HCT116 (cell line): ENCODE data around the gene SLC31A1. TPM values are rescaled to one million over a fixed set of nuclear protein-coding genes. Genes with fewer than 3 reads are reported as not detected.

Experiments
- ATAC-seq: fragments of 200-7000 bp; cut with Tn5 transposase; 2 replicates; pipeline ENCODE4 v1.9.1; 2020; ENCODE audit warnings: mild to moderate bottlenecking, moderate library complexity
- BruUV-seq: library from RNA; stranded (reverse); fragments of 400-500 nt; replicated peaks from 2 replicates; lab custom pipeline; 2021; lab: Mats Ljungman, UMichigan
- CTCF ChIA-PET: fragments of 300-600 bp; sonication (Branson Sonifier 250); formaldehyde crosslinking; loops from one replicate; lab custom pipeline; 2021; ENCODE audit warnings: antibody characterized with exemption; lab: Charles Lee
- POLR2A ChIA-PET: fragments of 300-600, 350-600 bp; sonication (Branson Sonifier 250); formaldehyde crosslinking; loops from one replicate; lab custom pipeline; 2021; ENCODE audit warnings: antibody characterized with exemption; lab: Charles Lee
- RAD21 ChIA-PET, 2 experiments: fragments of 300-600 bp; sonication (Branson Sonifier 250); formaldehyde crosslinking; loops; one replicate each; lab custom pipeline; 2023; ENCODE audit warnings: low total read pairs in 2 of 2; ENCODE audit not compliant: uncharacterized antibody in 2 of 2, unreplicated experiment in 2 of 2, low non-redundant PET in 1 of 2; lab: Charles Lee
- DNase-seq: peaks from one replicate; pipeline ENCODE4 v3.0.0-alpha.2; 2010; ENCODE audit warnings: low read depth, low spot score
- H2AFZ ChIP-seq: fragments of 200-600 bp; shearing (Covaris generic), sonication (generic); 2 replicates; pipeline ENCODE4 v1.6.1; 2017; ENCODE audit warnings: low read depth, mixed run types, mixed read lengths, antibody characterized with exemption, low read length; ENCODE audit not compliant: poor library complexity, severe bottlenecking
- H3K27ac ChIP-seq: 2 replicates; pipeline ENCODE4 v1.5.1; 2012; ENCODE audit warnings: low read depth, low read length
- H3K27me3 ChIP-seq: fragments of 200-600 bp; sonication (generic); 2 replicates; pipeline ENCODE4 v1.6.1; 2016; ENCODE audit warnings: mixed run types, low read length, mixed read lengths; ENCODE audit not compliant: insufficient read depth
- H3K36me3 ChIP-seq, 2 experiments: fragments of 200-500 bp in 1 of 2; fragments of 200-600 bp in 1 of 2; sonication (Bioruptor generic) in 1 of 2; sonication (generic) in 1 of 2; 2 replicates each; pipeline versions ENCODE4 v1.5.1 to v1.6.1; 2014 to 2016; ENCODE audit warnings: low read length in 2 of 2, inconsistent platforms in 1 of 2, mixed read lengths in 1 of 2, mixed run types in 1 of 2; ENCODE audit not compliant: insufficient read depth in 2 of 2, control insufficient read depth in 1 of 2
- H3K4me1 ChIP-seq, 2 experiments: fragments of 200-600 bp in 1 of 2; sonication (generic) in 1 of 2; 2 replicates each; pipeline versions ENCODE4 v1.5.1 to v1.6.1; 2012 to 2017; ENCODE audit warnings: low read length in 2 of 2, inconsistent platforms in 1 of 2, mild to moderate bottlenecking in 1 of 2, mixed read lengths in 1 of 2, mixed run types in 1 of 2, moderate library complexity in 1 of 2; ENCODE audit not compliant: insufficient read depth in 2 of 2, control insufficient read depth in 1 of 2
- H3K4me2 ChIP-seq: fragments of 200-600 bp; sonication (generic); 2 replicates; pipeline ENCODE4 v1.6.1; 2017; ENCODE audit warnings: mixed run types, low read length, mixed read lengths
- H3K4me3 ChIP-seq, 2 experiments: fragments of 200-600 bp in 1 of 2; sonication (generic) in 1 of 2; replicated peaks in 1 of 2; 2 replicates each; pipeline ENCODE4 v1.5.1; 2011 to 2016; ENCODE audit warnings: low read length in 2 of 2, control low read depth in 1 of 2, low read depth in 1 of 2, mild to moderate bottlenecking in 1 of 2, mixed read lengths in 1 of 2, mixed run types in 1 of 2
- H3K79me2 ChIP-seq: fragments of 200-600 bp; sonication (generic); 2 replicates; pipeline ENCODE4 v1.6.1; 2017; ENCODE audit warnings: mild to moderate bottlenecking, mixed run types, low read length, moderate library complexity, mixed read lengths; ENCODE audit not compliant: insufficient read depth
- H3K9ac ChIP-seq: fragments of 200-600 bp; sonication (generic); 2 replicates; pipeline ENCODE4 v1.6.1; 2016; ENCODE audit warnings: low read length, mixed read lengths
- H3K9me2 ChIP-seq: fragments of 200-600 bp; sonication (generic), shearing (Covaris generic); 2 replicates; pipeline ENCODE4 v1.6.1; 2017; ENCODE audit warnings: mixed run types, mild to moderate bottlenecking, moderate library complexity; ENCODE audit not compliant: insufficient read depth
- H3K9me3 ChIP-seq, 2 experiments: fragments of 200-500 bp in 1 of 2; fragments of 200-600 bp in 1 of 2; sonication (Bioruptor generic) in 1 of 2; sonication (generic) in 1 of 2; 2 replicates each; pipeline ENCODE4 v1.6.1; 2014 to 2017; ENCODE audit warnings: low read length in 2 of 2, mixed read lengths in 2 of 2, inconsistent platforms in 1 of 2, low read depth in 1 of 2, mild to moderate bottlenecking in 1 of 2, mixed run types in 1 of 2, moderate library complexity in 1 of 2; ENCODE audit not compliant: control insufficient read depth in 1 of 2, insufficient read depth in 1 of 2
- H4K20me1 ChIP-seq: fragments of 200-600 bp; sonication (generic), shearing (Covaris generic); 2 replicates; pipeline ENCODE4 v1.6.1; 2017; ENCODE audit warnings: mixed run types, mild to moderate bottlenecking, moderate library complexity; ENCODE audit not compliant: insufficient read depth
- CTCF ChIP-seq, 3 experiments: fragments of 200-600 bp in 1 of 3; sonication (generic) in 1 of 3; IDR thresholded peaks in 2 of 3; conservative IDR thresholded peaks in 1 of 3; 2 replicates each; pipeline ENCODE4 v1.5.1; 2012 to 2017; ENCODE audit warnings: low read depth in 2 of 3, low read length in 2 of 3, antibody characterized with exemption in 1 of 3, borderline replicate concordance in 1 of 3, control low read depth in 1 of 3, mild to moderate bottlenecking in 1 of 3, mixed read lengths in 1 of 3, mixed run types in 1 of 3, moderate library complexity in 1 of 3; ENCODE audit not compliant: insufficient read depth in 1 of 3
- EZH2 ChIP-seq: fragments of 200-600 bp; sonication (generic); IDR thresholded peaks from 2 replicates; pipeline ENCODE4 v1.6.1; 2017; ENCODE audit warnings: antibody characterized with exemption, mixed run types
- EZH2phosphoT487 ChIP-seq: fragments of 200-600 bp; IDR thresholded peaks from 2 replicates; pipeline ENCODE4 v1.6.1; 2018; ENCODE audit warnings: antibody characterized with exemption, borderline replicate concordance
- FOSL1 ChIP-seq: IDR thresholded peaks from 2 replicates; pipeline ENCODE4 v1.6.1; 2012; ENCODE audit warnings: low read depth
- JUND ChIP-seq: IDR thresholded peaks from 2 replicates; pipeline ENCODE4 v1.6.1; 2012
- MAX ChIP-seq: IDR thresholded peaks from 2 replicates; pipeline ENCODE4 v1.6.1; 2012
- POLR2AphosphoS5 ChIP-seq: IDR thresholded peaks from 2 replicates; pipeline ENCODE4 v1.6.1; 2011; ENCODE audit warnings: mild to moderate bottlenecking, low read depth, low read length, moderate library complexity
- RAD21 ChIP-seq: IDR thresholded peaks from 2 replicates; pipeline ENCODE4 v1.6.1; 2012; ENCODE audit warnings: low read depth, mild to moderate bottlenecking
- SIN3A ChIP-seq: IDR thresholded peaks from 2 replicates; pipeline ENCODE4 v1.6.1; 2012; ENCODE audit warnings: low read depth
- SP1 ChIP-seq: IDR thresholded peaks from 2 replicates; pipeline ENCODE4 v1.6.1; 2012; ENCODE audit warnings: low read depth
- YY1 ChIP-seq: IDR thresholded peaks from 2 replicates; pipeline ENCODE4 v1.6.1; 2011; ENCODE audit warnings: low read length, low read depth, moderate library complexity, mild to moderate bottlenecking; ENCODE audit not compliant: insufficient replicate concordance; ENCODE audit errors: extremely low read depth
- ZFX ChIP-seq: fragments of 450-650 bp; IDR thresholded peaks from 2 replicates; pipeline ENCODE4 v1.6.1; 2017
- ZNF274 ChIP-seq: fragments of 200-500 bp; sonication (Bioruptor generic); IDR thresholded peaks from 2 replicates; pipeline ENCODE4 v1.6.1; 2014; ENCODE audit warnings: mild to moderate bottlenecking, low read depth, low read length, inconsistent platforms
- intact Hi-C: fragments of 100-400 bp; cut with micrococcal nuclease; formaldehyde crosslinking; loops from 2 replicates; pipeline ENCODE4 v1.10.0; 2022
- total RNA-seq: library from RNA; stranded (reverse); gene quantifications from one replicate; pipeline ENCODE4 v1.2.1, GENCODE V29; 2021; ENCODE audit not compliant: unreplicated experiment
- TF ChIP-seq, protein P1 (sequence below): IDR thresholded peaks from 2 replicates; pipeline ENCODE4 v1.6.1; 2012; ENCODE audit warnings: low read depth

SLC31A1 gene
- total RNA-seq, 1 experiment from 2014 or later = 24.4 TPM

GRCh38 chr9:113302792-113303418, 81.6 kb downstream of the SLC31A1 start, which contains the start of gene RNF183:
Gene RNF183 (minus strand): TSS chr9:113303376. CDS start chr9:113298184, 5,192 bp downstream.
- H4K20me1 ChIP-seq = no peaks in the 10 kb centered on the region
- H3K36me3 ChIP-seq = no peaks in the 10 kb centered on the region
- H3K4me3 ChIP-seq = no peak within 1 kb of the TSS
- intact Hi-C loops = loop anchor here (10.0 kb wide), 1 partner anchor 352 kb away; no protein-coding TSS in a partner anchor
- no peaks in the 10 kb centered on the region for H3K79me2 ChIP-seq
- H3K4me2 ChIP-seq = no peak within 1 kb of the TSS
- no peak within 1 kb of the TSS for H2AFZ ChIP-seq
- no peak for DNase-seq
- 0 out of 2 replicates have a peak, but pooled peaks cover 6% of the 10 kb centered on the region for H3K27me3 ChIP-seq
- no TSS peak for BruUV-seq
- TF ChIP-seq FOSL1 (no peak), EZH2phosphoT487 (no peak), EZH2 (no peak), CTCF (IDR thresholded peaks at IDR 0.05 in 2 of 3, conservative IDR thresholded peaks at IDR 0.05 in 1 of 3; ENCODE audit: borderline replicate concordance in 1 of 3, insufficient read depth in 1 of 3, low read depth in 2 of 3, low read length in 2 of 3) (no peak), JUND (no peak), SIN3A (no peak), POLR2AphosphoS5 (no peak), YY1 (no peak), ZFX (no peak), RAD21 (no peak), SP1 (no peak), ZNF274 (no peak), MAX (no peak)
- TF ChIP-seq, protein P1, sequence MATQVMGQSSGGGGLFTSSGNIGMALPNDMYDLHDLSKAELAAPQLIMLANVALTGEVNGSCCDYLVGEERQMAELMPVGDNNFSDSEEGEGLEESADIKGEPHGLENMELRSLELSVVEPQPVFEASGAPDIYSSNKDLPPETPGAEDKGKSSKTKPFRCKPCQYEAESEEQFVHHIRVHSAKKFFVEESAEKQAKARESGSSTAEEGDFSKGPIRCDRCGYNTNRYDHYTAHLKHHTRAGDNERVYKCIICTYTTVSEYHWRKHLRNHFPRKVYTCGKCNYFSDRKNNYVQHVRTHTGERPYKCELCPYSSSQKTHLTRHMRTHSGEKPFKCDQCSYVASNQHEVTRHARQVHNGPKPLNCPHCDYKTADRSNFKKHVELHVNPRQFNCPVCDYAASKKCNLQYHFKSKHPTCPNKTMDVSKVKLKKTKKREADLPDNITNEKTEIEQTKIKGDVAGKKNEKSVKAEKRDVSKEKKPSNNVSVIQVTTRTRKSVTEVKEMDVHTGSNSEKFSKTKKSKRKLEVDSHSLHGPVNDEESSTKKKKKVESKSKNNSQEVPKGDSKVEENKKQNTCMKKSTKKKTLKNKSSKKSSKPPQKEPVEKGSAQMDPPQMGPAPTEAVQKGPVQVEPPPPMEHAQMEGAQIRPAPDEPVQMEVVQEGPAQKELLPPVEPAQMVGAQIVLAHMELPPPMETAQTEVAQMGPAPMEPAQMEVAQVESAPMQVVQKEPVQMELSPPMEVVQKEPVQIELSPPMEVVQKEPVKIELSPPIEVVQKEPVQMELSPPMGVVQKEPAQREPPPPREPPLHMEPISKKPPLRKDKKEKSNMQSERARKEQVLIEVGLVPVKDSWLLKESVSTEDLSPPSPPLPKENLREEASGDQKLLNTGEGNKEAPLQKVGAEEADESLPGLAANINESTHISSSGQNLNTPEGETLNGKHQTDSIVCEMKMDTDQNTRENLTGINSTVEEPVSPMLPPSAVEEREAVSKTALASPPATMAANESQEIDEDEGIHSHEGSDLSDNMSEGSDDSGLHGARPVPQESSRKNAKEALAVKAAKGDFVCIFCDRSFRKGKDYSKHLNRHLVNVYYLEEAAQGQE = no peak
- TF ChIP-seq, all 23 proteins: peak for 0
- RAD21 ChIA-PET = no interaction called here
- H3K9me2 ChIP-seq = no peaks in the 10 kb centered on the region
- ATAC-seq = no peak
- H3K9me3 ChIP-seq = no peaks in the 10 kb centered on the region
- no peaks in the 10 kb centered on the region for H3K4me1 ChIP-seq
- CTCF ChIA-PET = no interaction called here
- POLR2A ChIA-PET = no interaction called here
- H3K27ac ChIP-seq = no peak within 1 kb of the TSS
- H3K9ac ChIP-seq = no peak within 1 kb of the TSS
